HepG2 (cell line): ENCODE results near the gene SAMD13.

Source experiments
- CTCF ChIP-seq: sonication (generic); formaldehyde crosslinking; IDR thresholded peaks from 2 replicates; pipeline ENCODE4 v1.5.0; 2020; ENCODE audit warnings: mild to moderate bottlenecking, missing genetic modification reagents, moderate library complexity
- EP300 ChIP-seq, 3 experiments: sonication (generic) in 1 of 3; formaldehyde crosslinking in 1 of 3; IDR thresholded peaks; 2 replicates each; pipeline versions ENCODE4 v1.5.1 to v1.6.1; 2011 to 2020; ENCODE audit warnings: low read depth in 2 of 3, low read length in 2 of 3, borderline replicate concordance in 1 of 3, improper control_type of control experiment in 1 of 3, mild to moderate bottlenecking in 1 of 3, missing genetic modification reagents in 1 of 3, moderate library complexity in 1 of 3
- GTF2F1 ChIP-seq: fragments of 150-350 bp; IDR thresholded peaks from 2 replicates; pipeline ENCODE4 v1.6.1; 2014; ENCODE audit warnings: low read length
- MEIS2 ChIP-seq: sonication (generic); formaldehyde crosslinking; IDR thresholded peaks from 2 replicates; pipeline ENCODE4 v1.9.0; 2021; ENCODE audit warnings: mild to moderate bottlenecking, missing genetic modification reagents
- PHF21A ChIP-seq: sonication (generic); formaldehyde crosslinking; IDR thresholded peaks from 2 replicates; pipeline ENCODE4 v1.5.0; 2020; ENCODE audit warnings: mild to moderate bottlenecking, missing genetic modification reagents
- TBL1XR1 ChIP-seq: fragments of 150-350 bp; IDR thresholded peaks from 2 replicates; pipeline ENCODE4 v1.6.1; 2014; ENCODE audit warnings: borderline replicate concordance, low read length; ENCODE audit not compliant: partially characterized antibody
- XBP1 ChIP-seq: sonication (generic); formaldehyde crosslinking; IDR thresholded peaks from 2 replicates; pipeline ENCODE4 v1.5.0; 2020; ENCODE audit warnings: missing genetic modification reagents
- ZNF280B ChIP-seq: sonication (generic); formaldehyde crosslinking; IDR thresholded peaks from 2 replicates; pipeline ENCODE4 v1.5.0; 2020; ENCODE audit warnings: missing genetic modification reagents, mild to moderate bottlenecking, borderline replicate concordance
- ZNF792 ChIP-seq: IDR thresholded peaks from 2 replicates; pipeline ENCODE4 v1.6.1; 2016

- no peak for TF ChIP-seq CTCF (CRISPR knock-in tag)
- no peak for TF ChIP-seq MEIS2 (CRISPR knock-in tag)
- TF ChIP-seq GTF2F1: no peak
- TF ChIP-seq ZNF792 (CRISPR knock-in tag): no peak
- no peak for TF ChIP-seq ZNF280B (CRISPR knock-in tag)
- no peak for TF ChIP-seq EP300 (IDR thresholded peaks at IDR 0.05; ENCODE audit: low read depth in 2 of 2, low read length in 2 of 2)
- no peak for TF ChIP-seq EP300 (CRISPR knock-in tag; IDR thresholded peaks at IDR 0.05; ENCODE audit: borderline replicate concordance)
- no peak for TF ChIP-seq TBL1XR1
- TF ChIP-seq XBP1 (CRISPR knock-in tag): no peak
- TF ChIP-seq PHF21A (CRISPR knock-in tag): no peak
These were observed 12.2 kb upstream of the SAMD13 start for GRCh38 chr1:84289169-84289785.
